Ishikawa (cell line): ENCODE results near the gene CTSS.

ENCODE experiments used
- CEBPB ChIP-seq: IDR thresholded peaks from 2 replicates; pipeline ENCODE4 v1.6.1; 2012
- CREB1 ChIP-seq: IDR thresholded peaks from 2 replicates; pipeline ENCODE4 v1.6.1; 2012; ENCODE audit warnings: low read depth
- EP300 ChIP-seq: IDR thresholded peaks from 2 replicates; pipeline ENCODE4 v1.6.1; 2012; ENCODE audit warnings: borderline replicate concordance
- FOXM1 ChIP-seq: IDR thresholded peaks from 2 replicates; pipeline ENCODE4 v1.6.1; 2012; ENCODE audit warnings: low read depth, borderline replicate concordance
- RAD21 ChIP-seq: IDR thresholded peaks from 2 replicates; pipeline ENCODE4 v1.6.1; 2012; ENCODE audit warnings: low read depth
- TAF1 ChIP-seq: IDR thresholded peaks from 2 replicates; pipeline ENCODE4 v1.6.1; 2012; ENCODE audit warnings: low read depth, mild to moderate bottlenecking
- TEAD4 ChIP-seq: IDR thresholded peaks from 2 replicates; pipeline ENCODE4 v1.6.1; 2012
- YY1 ChIP-seq: IDR thresholded peaks from 2 replicates; pipeline ENCODE4 v1.6.1; 2012; ENCODE audit warnings: low read depth
- TF ChIP-seq, protein P1 (sequence below): IDR thresholded peaks from 2 replicates; pipeline ENCODE4 v1.6.1; 2012; ENCODE audit warnings: low read depth, mild to moderate bottlenecking

DNA sequence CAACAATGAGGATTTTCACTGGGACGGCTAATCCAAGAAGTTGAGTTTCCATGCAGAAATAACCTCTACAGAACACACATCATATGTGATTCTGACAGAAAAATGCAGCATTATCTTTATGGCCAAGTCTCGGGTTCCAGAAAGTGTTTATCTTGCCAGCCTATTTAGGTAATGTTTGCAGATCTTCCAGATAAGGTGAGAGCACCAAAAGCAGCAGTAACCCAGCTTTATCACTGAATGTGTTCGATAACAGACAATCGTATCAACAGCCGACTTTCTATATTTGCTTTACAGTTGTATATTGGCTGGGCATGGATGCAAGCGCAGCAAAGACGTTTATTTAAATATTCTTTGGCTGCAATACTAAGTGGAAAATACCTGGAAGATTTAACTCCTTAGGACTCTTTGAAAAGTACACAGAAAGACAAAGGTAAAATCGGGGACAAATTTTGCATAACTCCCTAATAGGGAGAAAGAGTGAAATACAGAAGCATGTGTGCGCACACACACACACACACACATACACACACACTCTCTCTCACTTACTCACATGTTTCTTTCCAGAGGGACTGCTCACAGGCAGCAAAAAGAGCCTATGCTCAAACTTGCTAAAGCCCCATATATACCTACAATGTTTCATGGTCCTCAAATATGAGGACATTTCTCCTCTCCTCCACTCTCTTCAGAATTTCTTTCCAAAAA is 45.5 kb upstream of the CTSS start:
- no peak for TF ChIP-seq TEAD4
- TF ChIP-seq FOXM1 = no peak
- TF ChIP-seq EP300 = no peak
- no peak for TF ChIP-seq TAF1
- TF ChIP-seq YY1 = no peak
- no peak for TF ChIP-seq CREB1
- TF ChIP-seq CEBPB = no peak
- no peak for TF ChIP-seq RAD21
- TF ChIP-seq, protein P1, sequence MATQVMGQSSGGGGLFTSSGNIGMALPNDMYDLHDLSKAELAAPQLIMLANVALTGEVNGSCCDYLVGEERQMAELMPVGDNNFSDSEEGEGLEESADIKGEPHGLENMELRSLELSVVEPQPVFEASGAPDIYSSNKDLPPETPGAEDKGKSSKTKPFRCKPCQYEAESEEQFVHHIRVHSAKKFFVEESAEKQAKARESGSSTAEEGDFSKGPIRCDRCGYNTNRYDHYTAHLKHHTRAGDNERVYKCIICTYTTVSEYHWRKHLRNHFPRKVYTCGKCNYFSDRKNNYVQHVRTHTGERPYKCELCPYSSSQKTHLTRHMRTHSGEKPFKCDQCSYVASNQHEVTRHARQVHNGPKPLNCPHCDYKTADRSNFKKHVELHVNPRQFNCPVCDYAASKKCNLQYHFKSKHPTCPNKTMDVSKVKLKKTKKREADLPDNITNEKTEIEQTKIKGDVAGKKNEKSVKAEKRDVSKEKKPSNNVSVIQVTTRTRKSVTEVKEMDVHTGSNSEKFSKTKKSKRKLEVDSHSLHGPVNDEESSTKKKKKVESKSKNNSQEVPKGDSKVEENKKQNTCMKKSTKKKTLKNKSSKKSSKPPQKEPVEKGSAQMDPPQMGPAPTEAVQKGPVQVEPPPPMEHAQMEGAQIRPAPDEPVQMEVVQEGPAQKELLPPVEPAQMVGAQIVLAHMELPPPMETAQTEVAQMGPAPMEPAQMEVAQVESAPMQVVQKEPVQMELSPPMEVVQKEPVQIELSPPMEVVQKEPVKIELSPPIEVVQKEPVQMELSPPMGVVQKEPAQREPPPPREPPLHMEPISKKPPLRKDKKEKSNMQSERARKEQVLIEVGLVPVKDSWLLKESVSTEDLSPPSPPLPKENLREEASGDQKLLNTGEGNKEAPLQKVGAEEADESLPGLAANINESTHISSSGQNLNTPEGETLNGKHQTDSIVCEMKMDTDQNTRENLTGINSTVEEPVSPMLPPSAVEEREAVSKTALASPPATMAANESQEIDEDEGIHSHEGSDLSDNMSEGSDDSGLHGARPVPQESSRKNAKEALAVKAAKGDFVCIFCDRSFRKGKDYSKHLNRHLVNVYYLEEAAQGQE = no peak
